Parathyroid adenoma (tissue), 2 donors: ENCODE measurements around the gene RFTN1.
A peak's percentile ranks its signal among the peaks of the same experiment; 100 is the strongest.

ENCODE experiments used
- H2AFZ ChIP-seq: fragments of 300-600 bp; sonication (generic); one replicate; pipeline ENCODE4 v1.7.0; 2017; ENCODE audit warnings: antibody characterized with exemption, mild to moderate bottlenecking
- H3K27ac ChIP-seq: fragments of 300-600 bp; sonication (generic); one replicate; pipeline ENCODE4 v1.7.0; 2017
- H3K27me3 ChIP-seq: fragments of 300-600 bp; sonication (generic); one replicate; pipeline ENCODE4 v1.7.0; 2017; ENCODE audit warnings: low read length; ENCODE audit not compliant: control insufficient read depth, insufficient read depth
- H3K36me3 ChIP-seq: fragments of 300-600 bp; sonication (generic); one replicate; pipeline ENCODE4 v1.7.0; 2017; ENCODE audit warnings: low read length; ENCODE audit not compliant: control insufficient read depth, insufficient read depth
- H3K4me1 ChIP-seq: fragments of 300-600 bp; sonication (generic); one replicate; pipeline ENCODE4 v1.7.0; 2017; ENCODE audit warnings: control low read depth
- H3K4me2 ChIP-seq: fragments of 300-600 bp; sonication (generic); one replicate; pipeline ENCODE4 v1.7.0; 2017; ENCODE audit warnings: low read length
- H3K4me3 ChIP-seq: fragments of 300-600 bp; sonication (generic); one replicate; pipeline ENCODE4 v1.7.0; 2017; ENCODE audit warnings: low read depth, low read length
- H3K79me2 ChIP-seq: fragments of 300-600 bp; sonication (generic); one replicate; pipeline ENCODE4 v1.7.0; 2017; ENCODE audit warnings: control low read depth
- H3K9ac ChIP-seq: fragments of 300-600 bp; sonication (generic); one replicate; pipeline ENCODE4 v1.7.0; 2017; ENCODE audit warnings: mild to moderate bottlenecking
- H3K9me3 ChIP-seq: fragments of 300-600 bp; sonication (generic); one replicate; pipeline ENCODE4 v1.7.0; 2017; ENCODE audit warnings: low read length; ENCODE audit not compliant: control insufficient read depth
- CTCF ChIP-seq: fragments of 300-600 bp; sonication (generic); IDR thresholded peaks from one replicate; pipeline ENCODE4 v1.7.0; 2017; ENCODE audit warnings: antibody characterized with exemption, mild to moderate bottlenecking
- donor health status: primary hyperparathyroidism.

Gene RFTN1, protein sequence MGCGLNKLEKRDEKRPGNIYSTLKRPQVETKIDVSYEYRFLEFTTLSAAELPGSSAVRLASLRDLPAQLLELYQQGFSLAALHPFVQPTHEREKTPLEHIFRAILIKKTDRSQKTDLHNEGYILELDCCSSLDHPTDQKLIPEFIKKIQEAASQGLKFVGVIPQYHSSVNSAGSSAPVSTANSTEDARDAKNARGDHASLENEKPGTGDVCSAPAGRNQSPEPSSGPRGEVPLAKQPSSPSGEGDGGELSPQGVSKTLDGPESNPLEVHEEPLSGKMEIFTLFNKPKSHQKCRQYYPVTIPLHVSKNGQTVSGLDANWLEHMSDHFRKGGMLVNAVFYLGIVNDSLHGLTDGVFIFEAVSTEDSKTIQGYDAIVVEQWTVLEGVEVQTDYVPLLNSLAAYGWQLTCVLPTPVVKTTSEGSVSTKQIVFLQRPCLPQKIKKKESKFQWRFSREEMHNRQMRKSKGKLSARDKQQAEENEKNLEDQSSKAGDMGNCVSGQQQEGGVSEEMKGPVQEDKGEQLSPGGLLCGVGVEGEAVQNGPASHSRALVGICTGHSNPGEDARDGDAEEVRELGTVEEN

GRCh38 chr3:16513141-16514020 lies at the start of gene RFTN1:
RFTN1 (minus strand) TSS chr3:16513699; CDS start chr3:16493869, 19,830 bp downstream.
- no peaks in the 10 kb centered on the region for H3K9me3 ChIP-seq
- no peak within 1 kb of the TSS for H3K9ac ChIP-seq
- H3K36me3 ChIP-seq = no peaks in the 10 kb centered on the region
- peaks cover 5% of the 10 kb centered on the region for H3K27me3 ChIP-seq
- H3K27ac ChIP-seq = peak within 1 kb of the TSS; percentile 54
- H3K79me2 ChIP-seq = no peaks in the 10 kb centered on the region
- peak within 1 kb of the TSS; percentile 70 for H3K4me2 ChIP-seq
- peak within 1 kb of the TSS; percentile 58 for H3K4me3 ChIP-seq
- H3K4me1 ChIP-seq = no peaks in the 10 kb centered on the region
- H2AFZ ChIP-seq = peak within 1 kb of the TSS; percentile 57
- TF ChIP-seq CTCF = no peak

GRCh38 chr3:16559653-16560365 lies 46.3 kb upstream of the RFTN1 start:
- H3K27me3 ChIP-seq = no peaks in the 10 kb centered on the region
- H3K36me3 ChIP-seq = no peaks in the 10 kb centered on the region
- H3K27ac ChIP-seq = no peak overlapping the region
- H3K4me2 ChIP-seq = no peak overlapping the region
- no peak overlapping the region for H3K9ac ChIP-seq
- no peaks in the 10 kb centered on the region for H3K9me3 ChIP-seq
- H3K4me1 ChIP-seq = peaks cover 7% of the 10 kb centered on the region
- no peaks in the 10 kb centered on the region for H3K79me2 ChIP-seq
- no peak overlapping the region for H2AFZ ChIP-seq
- no peak for TF ChIP-seq CTCF
- no peak overlapping the region for H3K4me3 ChIP-seq

- Histone ChIP-seq H3K9me3 (no peaks in the 10 kb centered on the region), H3K27ac (no peak overlapping the region), H3K9ac (no peak overlapping the region), H3K4me1 (peaks cover 7% of the 10 kb centered on the region), H3K4me2 (no peak overlapping the region), H2AFZ (no peak overlapping the region), H3K79me2 (no peaks in the 10 kb centered on the region), H3K36me3 (no peaks in the 10 kb centered on the region), H3K27me3 (no peaks in the 10 kb centered on the region), H3K4me3 (no peak overlapping the region)
- TF ChIP-seq CTCF = no peak
These were observed 40.6 kb upstream of the RFTN1 start for GRCh38 chr3:16554126-16554525.

GRCh38 chr3:16552757-16553156 lies 39.3 kb upstream of the RFTN1 start:
- Histone ChIP-seq H3K9ac (no peak overlapping the region), H3K36me3 (no peaks in the 10 kb centered on the region), H3K27me3 (no peaks in the 10 kb centered on the region), H3K4me1 (peaks cover 7% of the 10 kb centered on the region), H3K9me3 (no peaks in the 10 kb centered on the region), H3K27ac (no peak overlapping the region), H3K4me2 (no peak overlapping the region), H3K4me3 (no peak overlapping the region), H3K79me2 (no peaks in the 10 kb centered on the region), H2AFZ (no peak overlapping the region)
- TF ChIP-seq CTCF = no peak
